ENCODE data around the gene ASGR2.

Gene ASGR2

DNA sequence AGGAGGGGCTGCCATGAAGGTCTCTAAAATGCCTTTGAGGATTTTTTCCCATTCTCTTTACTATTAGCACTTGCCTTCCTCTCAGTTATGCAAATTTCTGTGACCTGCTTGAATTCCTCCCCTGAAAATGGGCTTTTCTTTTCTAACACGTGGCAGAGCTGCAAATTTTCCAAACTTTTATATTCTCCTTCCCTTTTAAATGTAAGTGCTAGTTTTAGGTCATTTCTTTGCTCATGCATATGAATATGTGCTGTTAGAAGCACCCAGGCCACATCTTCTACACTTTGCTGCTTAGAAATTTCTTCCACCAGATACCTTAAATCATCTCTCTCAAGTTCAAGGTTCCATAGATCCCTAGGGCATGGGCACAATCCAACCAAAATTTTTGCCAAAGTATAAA, 46.4 kb downstream of the ASGR2 start:
- no peak for ATAC-seq
- no peak for TF ChIP-seq ZFP3 (CRISPR knock-in tag; IDR thresholded peaks at IDR 0.05)
- TF ChIP-seq SNAI2 (CRISPR knock-in tag; IDR thresholded peaks at IDR 0.05): no peak
- no peak for TF ChIP-seq TCF4 (CRISPR knock-in tag; IDR thresholded peaks at IDR 0.05; ENCODE audit: borderline replicate concordance)
- no peak for TF ChIP-seq ARNTL (CRISPR knock-in tag; IDR thresholded peaks at IDR 0.05; ENCODE audit: borderline replicate concordance, low read depth)
- no peak for TF ChIP-seq PATZ1 (CRISPR knock-in tag; IDR thresholded peaks at IDR 0.05; ENCODE audit: borderline replicate concordance)
- no peak for TF ChIP-seq OSR1 (CRISPR knock-in tag; IDR thresholded peaks at IDR 0.05)
- TF ChIP-seq ZC3H10 (CRISPR knock-in tag; IDR thresholded peaks at IDR 0.05): no peak
- no peak for TF ChIP-seq GLIS3 (CRISPR knock-in tag; IDR thresholded peaks at IDR 0.05)
- no peak for TF ChIP-seq ZNF565 (CRISPR knock-in tag; conservative IDR thresholded peaks at IDR 0.05; ENCODE audit: low read depth)
- no peak for TF ChIP-seq POU6F1 (CRISPR knock-in tag; IDR thresholded peaks at IDR 0.05; ENCODE audit: borderline replicate concordance, low read depth)
- TF ChIP-seq, protein P1, sequence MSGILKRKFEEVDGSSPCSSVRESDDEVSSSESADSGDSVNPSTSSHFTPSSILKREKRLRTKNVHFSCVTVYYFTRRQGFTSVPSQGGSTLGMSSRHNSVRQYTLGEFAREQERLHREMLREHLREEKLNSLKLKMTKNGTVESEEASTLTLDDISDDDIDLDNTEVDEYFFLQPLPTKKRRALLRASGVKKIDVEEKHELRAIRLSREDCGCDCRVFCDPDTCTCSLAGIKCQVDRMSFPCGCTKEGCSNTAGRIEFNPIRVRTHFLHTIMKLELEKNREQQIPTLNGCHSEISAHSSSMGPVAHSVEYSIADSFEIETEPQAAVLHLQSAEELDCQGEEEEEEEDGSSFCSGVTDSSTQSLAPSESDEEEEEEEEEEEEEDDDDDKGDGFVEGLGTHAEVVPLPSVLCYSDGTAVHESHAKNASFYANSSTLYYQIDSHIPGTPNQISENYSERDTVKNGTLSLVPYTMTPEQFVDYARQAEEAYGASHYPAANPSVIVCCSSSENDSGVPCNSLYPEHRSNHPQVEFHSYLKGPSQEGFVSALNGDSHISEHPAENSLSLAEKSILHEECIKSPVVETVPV (CRISPR knock-in tag; IDR thresholded peaks at IDR 0.05): no peak
- no peak for TF ChIP-seq RARB (CRISPR knock-in tag; IDR thresholded peaks at IDR 0.05)
- TF ChIP-seq TOX (CRISPR knock-in tag; IDR thresholded peaks at IDR 0.05; ENCODE audit: borderline replicate concordance): no peak
- no peak for TF ChIP-seq PPARA (CRISPR knock-in tag; IDR thresholded peaks at IDR 0.05; ENCODE audit: borderline replicate concordance)
- TF ChIP-seq ESRRG (CRISPR knock-in tag; IDR thresholded peaks at IDR 0.05): no peak

GRCh38 chr17:7067198-7067597, 47.4 kb downstream of the ASGR2 start:
- ATAC-seq: no peak
- TF ChIP-seq ARNTL (CRISPR knock-in tag; IDR thresholded peaks at IDR 0.05; ENCODE audit: borderline replicate concordance, low read depth) (no peak), ESRRG (CRISPR knock-in tag; IDR thresholded peaks at IDR 0.05) (no peak), TCF4 (CRISPR knock-in tag; IDR thresholded peaks at IDR 0.05; ENCODE audit: borderline replicate concordance) (no peak), ZFP30 (CRISPR knock-in tag; IDR thresholded peaks at IDR 0.05) (no peak), POU6F1 (CRISPR knock-in tag; IDR thresholded peaks at IDR 0.05; ENCODE audit: borderline replicate concordance, low read depth) (no peak), OSR1 (CRISPR knock-in tag; IDR thresholded peaks at IDR 0.05) (no peak), GLIS3 (CRISPR knock-in tag; IDR thresholded peaks at IDR 0.05) (no peak), CSDC2 (CRISPR knock-in tag; IDR thresholded peaks at IDR 0.05) (no peak), SNAI2 (CRISPR knock-in tag; IDR thresholded peaks at IDR 0.05) (no peak), PPARA (CRISPR knock-in tag; IDR thresholded peaks at IDR 0.05; ENCODE audit: borderline replicate concordance) (no peak), ZNF70 (CRISPR knock-in tag; IDR thresholded peaks at IDR 0.05) (no peak), BACH2 (CRISPR knock-in tag; IDR thresholded peaks at IDR 0.05; ENCODE audit: borderline replicate concordance) (no peak)
- TF ChIP-seq, protein P1 (CRISPR knock-in tag; IDR thresholded peaks at IDR 0.05): no peak

- TF ChIP-seq ZC3H10 (CRISPR knock-in tag; IDR thresholded peaks at IDR 0.05) (no peak), ZFP30 (CRISPR knock-in tag; IDR thresholded peaks at IDR 0.05) (no peak), CSDC2 (CRISPR knock-in tag; IDR thresholded peaks at IDR 0.05) (no peak), GLIS3 (CRISPR knock-in tag; IDR thresholded peaks at IDR 0.05) (no peak), ZFP3 (CRISPR knock-in tag; IDR thresholded peaks at IDR 0.05) (no peak)
- ATAC-seq: no peak; the same call in 2 of the 3 replicates
Observed at GRCh38 chr17:7064261-7064660, 50.4 kb downstream of the ASGR2 start.
